Fibroblast of mammary gland (primary cell): ENCODE results near the gene CPZ.
A peak's percentile ranks its signal among the peaks of the same experiment; 100 is the strongest.

Experiments
- DNase-seq: peaks from one replicate; pipeline ENCODE4 v3.0.0-alpha.2; 2010; ENCODE audit warnings: low read depth
- H3K4me3 ChIP-seq: 2 replicates; pipeline ENCODE4 v1.5.1; 2011; ENCODE audit warnings: low read depth, mild to moderate bottlenecking, low read length, moderate library complexity; ENCODE audit not compliant: control insufficient read depth
- TF ChIP-seq, protein P1 (sequence below): conservative IDR thresholded peaks from 2 replicates; pipeline ENCODE4 v1.5.1; 2011; ENCODE audit warnings: low read depth, low read length, inconsistent platforms; ENCODE audit not compliant: control insufficient read depth, insufficient read depth

The CPZ gene

GRCh38 chr4:8589823-8590545, 2.6 kb upstream of the CPZ start:
- H3K4me3 ChIP-seq: no peak overlapping the region
- TF ChIP-seq, protein P1, sequence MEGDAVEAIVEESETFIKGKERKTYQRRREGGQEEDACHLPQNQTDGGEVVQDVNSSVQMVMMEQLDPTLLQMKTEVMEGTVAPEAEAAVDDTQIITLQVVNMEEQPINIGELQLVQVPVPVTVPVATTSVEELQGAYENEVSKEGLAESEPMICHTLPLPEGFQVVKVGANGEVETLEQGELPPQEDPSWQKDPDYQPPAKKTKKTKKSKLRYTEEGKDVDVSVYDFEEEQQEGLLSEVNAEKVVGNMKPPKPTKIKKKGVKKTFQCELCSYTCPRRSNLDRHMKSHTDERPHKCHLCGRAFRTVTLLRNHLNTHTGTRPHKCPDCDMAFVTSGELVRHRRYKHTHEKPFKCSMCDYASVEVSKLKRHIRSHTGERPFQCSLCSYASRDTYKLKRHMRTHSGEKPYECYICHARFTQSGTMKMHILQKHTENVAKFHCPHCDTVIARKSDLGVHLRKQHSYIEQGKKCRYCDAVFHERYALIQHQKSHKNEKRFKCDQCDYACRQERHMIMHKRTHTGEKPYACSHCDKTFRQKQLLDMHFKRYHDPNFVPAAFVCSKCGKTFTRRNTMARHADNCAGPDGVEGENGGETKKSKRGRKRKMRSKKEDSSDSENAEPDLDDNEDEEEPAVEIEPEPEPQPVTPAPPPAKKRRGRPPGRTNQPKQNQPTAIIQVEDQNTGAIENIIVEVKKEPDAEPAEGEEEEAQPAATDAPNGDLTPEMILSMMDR: no peak
- no peak for DNase-seq

- no peak for DNase-seq
- TF ChIP-seq, protein P1: no peak
- H3K4me3 ChIP-seq: no peak overlapping the region
Measured at GRCh38 chr4:8590546-8590880, 2.1 kb upstream of the CPZ start.

GRCh38 chr4:8591114-8591513, 1.5 kb upstream of the CPZ start:
- no peak overlapping the region for H3K4me3 ChIP-seq
- no peak for DNase-seq
- TF ChIP-seq, protein P1: no peak

GRCh38 chr4:8591626-8592365, 769 bp upstream of the CPZ start:
- DNase-seq: no peak
- TF ChIP-seq, protein P1: no peak
- no peak overlapping the region for H3K4me3 ChIP-seq

DNA sequence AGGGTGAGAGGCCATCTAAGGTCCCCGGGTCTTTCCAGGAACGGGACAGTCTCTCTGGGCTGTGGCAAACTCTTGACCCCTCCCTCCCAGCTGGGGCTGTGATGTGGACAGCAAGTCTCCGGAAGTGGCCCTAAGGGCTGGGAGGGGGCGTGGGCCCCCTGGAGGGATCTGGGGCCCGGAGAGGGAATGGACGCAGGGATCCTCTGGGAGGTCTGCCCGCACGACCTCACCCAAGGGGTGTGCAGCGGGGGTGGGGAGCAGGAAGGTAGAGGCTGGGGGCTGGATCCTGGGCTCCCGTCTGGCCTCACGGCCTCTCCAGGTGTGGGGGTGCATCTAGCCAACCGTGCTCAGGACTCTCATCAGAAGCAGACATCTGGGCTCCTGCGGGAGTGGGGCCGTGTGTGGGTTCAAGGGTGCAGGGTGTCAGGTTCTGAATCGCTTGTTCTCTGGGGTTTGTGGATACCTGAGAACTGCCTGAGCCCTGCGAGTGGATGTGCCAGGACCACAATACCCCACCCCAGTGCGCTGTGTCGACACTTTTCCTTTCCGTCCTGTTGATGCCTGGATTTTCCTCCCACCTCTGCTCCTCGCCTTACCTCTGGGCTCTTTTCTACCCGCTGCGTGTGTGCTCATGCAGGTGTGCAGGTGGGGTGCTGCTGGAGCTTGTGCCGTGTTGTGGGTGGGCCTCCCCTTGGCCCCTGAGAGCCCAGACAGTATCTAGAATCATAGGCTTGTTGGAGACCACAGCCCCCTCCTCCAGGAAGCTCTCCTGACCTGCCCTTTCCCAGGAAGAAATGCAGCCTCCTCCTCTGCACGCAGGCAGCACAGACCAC, 915 bp downstream of the CPZ start:
- DNase-seq: no peak
- H3K4me3 ChIP-seq: no peak overlapping the region
- TF ChIP-seq, protein P1: no peak

DNA sequence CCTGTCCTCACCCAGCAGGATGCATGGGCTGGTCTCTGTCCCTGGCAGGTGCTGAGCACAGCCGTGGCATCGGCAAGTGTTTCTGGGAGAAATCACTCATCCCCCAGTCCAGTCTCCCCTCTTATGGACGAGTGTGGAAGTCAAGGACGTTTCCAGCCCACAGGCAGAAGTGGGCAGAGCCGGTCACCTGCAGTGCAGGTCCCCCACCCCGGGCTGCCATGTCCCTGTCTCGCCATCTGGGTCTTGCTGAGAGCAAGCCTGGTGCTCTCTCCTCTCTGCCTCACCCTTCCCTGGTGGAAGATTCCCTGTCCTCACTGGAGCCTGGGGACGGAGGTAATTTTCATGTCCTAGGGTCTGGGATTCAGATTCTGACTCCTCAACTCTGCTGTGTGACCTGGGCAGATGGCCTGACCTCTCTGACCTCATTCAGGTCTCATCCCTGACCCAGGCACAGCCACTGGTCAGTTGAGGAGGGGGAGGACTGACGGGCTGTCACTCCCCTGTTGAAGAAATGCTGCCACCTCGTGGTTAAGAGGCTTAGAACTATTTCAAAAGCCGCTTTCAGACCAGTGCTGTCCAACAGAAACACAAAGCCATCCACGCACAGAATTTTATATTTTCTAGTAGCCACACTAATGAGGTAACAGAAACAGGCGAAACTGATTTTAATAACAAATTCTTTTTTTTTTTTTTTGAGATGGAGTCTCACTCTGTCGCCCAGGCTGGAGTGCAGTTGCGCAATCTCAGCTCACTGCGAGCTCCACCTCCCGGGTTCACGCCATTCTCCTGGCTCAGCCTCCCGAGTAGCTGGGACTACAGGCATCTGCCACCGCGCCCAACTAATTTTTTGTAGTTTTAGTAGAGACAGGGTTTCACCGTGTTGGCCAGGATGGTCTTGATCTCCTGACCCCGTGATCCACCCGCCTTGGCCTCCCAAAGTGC, 1.8 kb downstream of the CPZ start:
- DNase-seq: peak; percentile 76
- TF ChIP-seq, protein P1: peak; percentile 78
- no peak overlapping the region for H3K4me3 ChIP-seq
